Naive thymus-derived CD4-positive, alpha-beta T cell (primary cell): ENCODE results near the gene S100A14. TPM values are rescaled to one million over a fixed set of nuclear protein-coding genes. Genes with fewer than 3 reads are reported as not detected.

Experiments
- ATAC-seq: fragments of 150-1000 bp; cut with Tn5 transposase; 2 replicates; pipeline ENCODE4 v1.10.0; 2021; ENCODE audit warnings: mild to moderate bottlenecking, moderate library complexity
- CTCF ChIA-PET: fragments of 350-600 bp; sonication (Branson Sonifier 250); formaldehyde crosslinking; loops from one replicate; lab custom pipeline; 2021; ENCODE audit warnings: antibody characterized with exemption; lab: Charles Lee
- POLR2A ChIA-PET: fragments of 350-600 bp; sonication (Branson Sonifier 250); formaldehyde crosslinking; loops from one replicate; lab custom pipeline; 2021; ENCODE audit warnings: antibody characterized with exemption, inconsistent platforms; lab: Charles Lee
- DNase-seq, 9 donors: peaks; one replicate each; pipeline versions ENCODE4 v3.0.0 to v3.0.0-alpha.2; 2020 to 2022; ENCODE audit warnings: mixed read lengths in 1 of 9
- H3K27ac ChIP-seq: one replicate; pipeline ENCODE4 v1.7.0; 2013; ENCODE audit warnings: mild to moderate bottlenecking, low read depth, low read length, moderate library complexity
- H3K27me3 ChIP-seq, 2 donors: one replicate each; pipeline ENCODE4 v1.7.0; 2013; ENCODE audit warnings: low read length in 2 of 2, mild to moderate bottlenecking in 2 of 2, moderate library complexity in 2 of 2; ENCODE audit not compliant: control insufficient read depth in 2 of 2, insufficient read depth in 2 of 2
- H3K36me3 ChIP-seq, 3 experiments: 1 replicate in 2 of 3; 2 replicates in 1 of 3; pipeline ENCODE4 v1.7.0; 2013; ENCODE audit warnings: low read length in 3 of 3, mild to moderate bottlenecking in 3 of 3, moderate library complexity in 1 of 3; ENCODE audit not compliant: insufficient read depth in 3 of 3, control insufficient read depth in 2 of 3
- H3K4me1 ChIP-seq, 2 donors: one replicate each; pipeline ENCODE4 v1.7.0; 2013; ENCODE audit warnings: low read length in 2 of 2, mild to moderate bottlenecking in 2 of 2, moderate library complexity in 1 of 2; ENCODE audit not compliant: control insufficient read depth in 2 of 2, insufficient read depth in 2 of 2
- H3K4me3 ChIP-seq: 2 replicates; pipeline ENCODE4 v1.7.0; 2013; ENCODE audit warnings: mild to moderate bottlenecking, low read length
- H3K9me3 ChIP-seq, 3 experiments: 1 replicate in 2 of 3; 2 replicates in 1 of 3; pipeline ENCODE4 v1.7.0; 2013; ENCODE audit warnings: low read length in 3 of 3; ENCODE audit not compliant: control insufficient read depth in 2 of 3
- H3K27ac Mint-ChIP-seq, 9 donors: one replicate each; pipeline ENCODE4 v1.8.0; 2020 to 2022; ENCODE audit warnings: mixed read lengths in 9 of 9, mild to moderate bottlenecking in 8 of 9, moderate library complexity in 5 of 9, inconsistent platforms in 2 of 9
- H3K27me3 Mint-ChIP-seq, 5 donors: one replicate each; pipeline ENCODE4 v1.8.0; 2021 to 2022; ENCODE audit warnings: mixed read lengths in 5 of 5, mild to moderate bottlenecking in 1 of 5
- H3K36me3 Mint-ChIP-seq, 5 donors: one replicate each; pipeline ENCODE4 v1.8.0; 2020 to 2022; ENCODE audit warnings: mixed read lengths in 5 of 5, mild to moderate bottlenecking in 3 of 5, inconsistent platforms in 1 of 5
- H3K4me1 Mint-ChIP-seq, 7 donors: one replicate each; pipeline ENCODE4 v1.8.0; 2020 to 2022; ENCODE audit warnings: mixed read lengths in 7 of 7, mild to moderate bottlenecking in 3 of 7, inconsistent platforms in 1 of 7
- H3K4me3 Mint-ChIP-seq, 10 donors: one replicate each; pipeline ENCODE4 v1.8.0; 2020 to 2022; ENCODE audit warnings: mild to moderate bottlenecking in 10 of 10, mixed read lengths in 10 of 10, moderate library complexity in 6 of 10, inconsistent platforms in 2 of 10
- H3K9me3 Mint-ChIP-seq, 11 donors: one replicate each; pipeline ENCODE4 v1.8.0; 2020 to 2022; ENCODE audit warnings: mixed read lengths in 11 of 11, mild to moderate bottlenecking in 4 of 11, inconsistent platforms in 1 of 11, moderate library complexity in 1 of 11
- intact Hi-C, 2 donors: fragments of 100-400 bp; cut with micrococcal nuclease; formaldehyde crosslinking; loops; one replicate each; pipeline ENCODE4 v1.15.1; 2023
- polyA plus RNA-seq, 2 donors: library from polyadenylated mRNA; unstranded; fragments of 300-500 nt; fragmentation: Illumina TruSeq; gene quantifications; one replicate each; pipeline ENCODE4 v1.2.3, GENCODE V29; 2021
- total RNA-seq, 6 experiments: library from RNA in 5 of 6; stranded (reverse) in 5 of 6; gene quantifications; 1 replicate in 5 of 6; 2 replicates in 1 of 6; pipeline ENCODE4 v1.2.3 and lab custom pipeline; 2021 to 2026

The S100A14 gene
- total and polyA plus RNA-seq, 7 experiments from 2014 or later = not detected

DNA sequence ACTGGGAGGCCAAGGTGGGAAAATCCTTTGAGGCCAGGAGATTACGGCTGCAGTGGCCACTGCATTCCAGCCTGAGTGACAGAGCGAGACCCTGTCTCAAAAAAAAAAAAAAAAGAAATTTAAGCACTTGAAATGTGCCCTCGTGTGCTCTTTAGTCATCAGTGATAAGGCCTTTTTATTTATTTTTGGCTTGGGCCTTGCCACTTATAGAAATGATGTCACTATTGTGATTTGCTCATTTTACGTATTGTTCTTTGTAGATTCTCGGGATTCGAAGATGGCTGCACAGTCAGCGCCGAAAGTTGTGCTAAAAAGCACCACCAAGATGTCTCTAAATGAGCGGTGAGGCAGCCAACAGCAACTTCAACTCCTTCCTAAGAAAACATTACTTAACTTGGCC lies 20.2 kb upstream of the S100A14 start:
- Histone ChIP-seq H3K4me1 (peaks cover 11 to 25% of the 10 kb centered on the region in 2 donors), H3K27me3 (no peaks in the 10 kb centered on the region), H3K4me3 (no peak overlapping the region), H3K36me3 (peaks cover 12 to 64% (median 28%) of the 10 kb centered on the region in 3 experiments), H3K9me3 (no peaks in the 10 kb centered on the region), H3K27ac (peak overlapping the region; percentile 66)
- H3K9me3 Mint-ChIP-seq = peaks cover 0 to 4% (median 0%) of the 10 kb centered on the region in 11 donors
- H3K27me3 Mint-ChIP-seq = peaks cover 0 to 3% (median 0%) of the 10 kb centered on the region in 5 donors
- ATAC-seq = no peak
- POLR2A ChIA-PET = interaction anchor here (0.6 to 1.2 kb wide), 2 partner anchors 16 to 103 kb away, joined by 3 to 6 read pairs; no protein-coding TSS in a partner anchor
- peak overlapping the region in 5 of 9 donors; percentile 45 to 100 (median 79) for H3K27ac Mint-ChIP-seq
- DNase-seq = no peak
- H3K36me3 Mint-ChIP-seq = peaks cover 8 to 26% (median 18%) of the 10 kb centered on the region in 5 donors
- CTCF ChIA-PET = no interaction called here
- H3K4me1 Mint-ChIP-seq = peaks cover 32 to 65% (median 49%) of the 10 kb centered on the region in 7 donors
- H3K4me3 Mint-ChIP-seq = peak overlapping the region in 8 of 10 donors; percentile 67 to 100 (median 100)
- intact Hi-C loops = loop anchor here in 1 of 2 donors (10.0 kb wide), 1 partner anchor 282 kb away; the partner anchor contains the start of gene S100A9

DNA sequence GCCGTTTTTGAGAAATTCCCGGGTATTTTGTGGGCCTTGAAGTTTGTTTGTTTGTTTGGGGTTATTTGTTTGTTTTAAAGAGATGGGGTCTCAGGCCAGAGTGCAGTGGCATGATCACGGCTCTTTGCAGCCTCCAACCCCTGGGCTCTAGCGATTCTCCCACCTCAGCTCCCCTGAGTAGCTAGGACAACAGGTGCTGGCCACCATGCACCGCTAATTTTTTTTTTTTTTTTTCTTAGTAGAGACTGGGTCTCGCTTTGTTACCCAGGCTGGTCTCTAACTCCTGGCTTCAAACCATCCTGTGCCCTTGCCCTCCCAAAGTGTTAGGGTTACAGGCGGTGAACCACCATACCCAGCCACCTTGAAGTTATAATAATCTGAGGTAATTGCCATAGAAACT lies 19.7 kb upstream of the S100A14 start:
- Mint-ChIP-seq H3K4me3 (peak overlapping the region; percentile 77 to 100 (median 98)), H3K9me3 (peaks cover 0 to 4% (median 0%) of the 10 kb centered on the region in 11 donors), H3K36me3 (peaks cover 8 to 22% (median 15%) of the 10 kb centered on the region in 5 donors), H3K27me3 (peaks cover 0 to 3% (median 0%) of the 10 kb centered on the region in 5 donors), H3K27ac (peak overlapping the region in 8 of 9 donors; percentile 29 to 100 (median 73)), H3K4me1 (peaks cover 29 to 60% (median 44%) of the 10 kb centered on the region in 7 donors)
- peaks cover 8 to 59% (median 24%) of the 10 kb centered on the region in 3 experiments for H3K36me3 ChIP-seq
- ATAC-seq (no peak), DNase-seq (no peak)
- intact Hi-C loops = loop anchor here in 1 of 2 donors (2.0 to 10.0 kb wide), 2 partner anchors 91 to 281 kb away; partner anchors contain the start of gene S100A9
- H3K9me3 ChIP-seq = no peaks in the 10 kb centered on the region
- ChIA-PET CTCF (interaction anchor here (0.6 kb wide), 1 partner anchor 300 kb away, joined by 3 read pairs; no protein-coding TSS in a partner anchor), POLR2A (interaction anchor here (0.5 to 3.5 kb wide), 5 partner anchors 12 to 646 kb away, joined by 3 to 99 read pairs (median 6); partner anchors contain the start of gene ILF2)
- peaks cover 11 to 25% of the 10 kb centered on the region in 2 donors for H3K4me1 ChIP-seq
- no peaks in the 10 kb centered on the region for H3K27me3 ChIP-seq
- H3K4me3 ChIP-seq = peak overlapping the region; percentile 12
- H3K27ac ChIP-seq = peak overlapping the region; percentile 66

GRCh38 chr1:153633754-153634665 lies 17.9 kb upstream of the S100A14 start, which contains the start of gene CHTOP:
TSS of gene CHTOP (plus strand) at chr1:153634066. CDS start at chr1:153636589, 2,523 bp downstream.
- H3K4me1 ChIP-seq = peaks cover 11 to 25% of the 10 kb centered on the region in 2 donors
- Mint-ChIP-seq H3K4me3 (peak within 1 kb of the TSS; percentile 97 to 100 (median 99)), H3K27ac (peak within 1 kb of the TSS; percentile 98 to 100 (median 100)), H3K27me3 (peaks cover 0 to 3% (median 0%) of the 10 kb centered on the region in 5 donors), H3K36me3 (peaks cover 8 to 22% (median 15%) of the 10 kb centered on the region in 5 donors), H3K9me3 (peaks cover 0 to 4% (median 0%) of the 10 kb centered on the region in 11 donors), H3K4me1 (peaks cover 30 to 52% (median 41%) of the 10 kb centered on the region in 7 donors)
- DNase-seq = peak; percentile 96 to 99 (median 96)
- H3K27me3 ChIP-seq = no peaks in the 10 kb centered on the region
- POLR2A ChIA-PET = interaction anchor here (0.6 to 3.5 kb wide), 20 partner anchors 14 to 585 kb away, joined by 3 to 99 read pairs (median 5); partner anchors contain the start of genes ILF2, INTS3, JTB and RPS27
- intact Hi-C loops = loop anchor here (1.0 to 10.0 kb wide), 11 partner anchors 24 to 586 kb away; partner anchors contain the start of genes S100A4 (in 2 of the 2), SNAPIN (in 2 of the 2), GATAD2B (in 1 of the 2) and RPS27 (in 1 of the 2)
- CTCF ChIA-PET = interaction anchor here (0.9 to 1.6 kb wide), 3 partner anchors 14 to 124 kb away, joined by 3 to 4 read pairs (median 3); no protein-coding TSS in a partner anchor
- no peaks in the 10 kb centered on the region for H3K9me3 ChIP-seq
- peak within 1 kb of the TSS; percentile 99 for H3K4me3 ChIP-seq
- ATAC-seq = peak; percentile 95
- peak within 1 kb of the TSS; percentile 98 for H3K27ac ChIP-seq
- peaks cover 0 to 40% (median 18%) of the 10 kb centered on the region in 3 experiments for H3K36me3 ChIP-seq

- H3K4me3 Mint-ChIP-seq = peak overlapping the region; percentile 97 to 100 (median 99)
- no peaks in the 10 kb centered on the region for H3K9me3 ChIP-seq
- peak overlapping the region; percentile 99 for H3K4me3 ChIP-seq
- H3K36me3 Mint-ChIP-seq = peaks cover 8 to 22% (median 15%) of the 10 kb centered on the region in 5 donors
- no peak for DNase-seq
- no peak for ATAC-seq
- H3K27me3 ChIP-seq = no peaks in the 10 kb centered on the region
- H3K27me3 Mint-ChIP-seq = peaks cover 0 to 3% (median 0%) of the 10 kb centered on the region in 5 donors
- H3K27ac ChIP-seq = peak overlapping the region; percentile 98
- peaks cover 0 to 33% (median 15%) of the 10 kb centered on the region in 3 experiments for H3K36me3 ChIP-seq
- H3K9me3 Mint-ChIP-seq = peaks cover 0 to 4% (median 0%) of the 10 kb centered on the region in 11 donors
- peaks cover 26 to 50% (median 41%) of the 10 kb centered on the region in 7 donors for H3K4me1 Mint-ChIP-seq
- POLR2A ChIA-PET = interaction anchor here (0.6 to 3.5 kb wide), 19 partner anchors 14 to 586 kb away, joined by 3 to 99 read pairs (median 5); partner anchors contain the start of genes ILF2, INTS3, JTB and RPS27
- peak overlapping the region; percentile 98 to 100 (median 100) for H3K27ac Mint-ChIP-seq
- intact Hi-C loops = loop anchor here (1.0 to 10.0 kb wide), 8 partner anchors 25 to 357 kb away; partner anchors contain the start of genes S100A4 (in 2 of the 2), GATAD2B (in 1 of the 2), RPS27 (in 1 of the 2) and S100A9 (in 1 of the 2)
- CTCF ChIA-PET = interaction anchor here (0.9 to 1.6 kb wide), 2 partner anchors 26 to 123 kb away, joined by 3 to 4 read pairs; no protein-coding TSS in a partner anchor
- H3K4me1 ChIP-seq = peaks cover 11 to 25% of the 10 kb centered on the region in 2 donors
Measured at GRCh38 chr1:153633161-153633753, 17.1 kb upstream of the S100A14 start.

GRCh38 chr1:153631047-153632022 lies 15.2 kb upstream of the S100A14 start:
- Mint-ChIP-seq H3K4me1 (peaks cover 13 to 33% (median 27%) of the 10 kb centered on the region in 7 donors), H3K36me3 (peaks cover under 1 to 11% (median 4%) of the 10 kb centered on the region in 5 donors), H3K4me3 (no peak overlapping the region), H3K9me3 (peaks cover 0 to 4% (median 0%) of the 10 kb centered on the region in 11 donors), H3K27me3 (peaks cover 0 to 9% (median 3%) of the 10 kb centered on the region in 5 donors), H3K27ac (peak overlapping the region in 4 of 9 donors; percentile 6 to 23 (median 20))
- Histone ChIP-seq H3K9me3 (no peaks in the 10 kb centered on the region), H3K36me3 (peaks cover 0 to 14% (median 0%) of the 10 kb centered on the region in 3 experiments), H3K4me3 (no peak overlapping the region), H3K27me3 (peaks cover 0 to 2% of the 10 kb centered on the region in 2 donors), H3K27ac (no peak overlapping the region), H3K4me1 (peaks cover 11% of the 10 kb centered on the region in 2 donors)
- intact Hi-C loops = loop anchor here (2.0 to 10.0 kb wide), 5 partner anchors 87 to 291 kb away; partner anchors contain the start of genes S100A4 (in 2 of the 2), GATAD2B (in 1 of the 2) and S100A9 (in 1 of the 2)
- DNase-seq (no peak), ATAC-seq (no peak)
- ChIA-PET CTCF (interaction anchor here (0.7 to 0.8 kb wide), 2 partner anchors 9 to 121 kb away, joined by 3 read pairs; no protein-coding TSS in a partner anchor), POLR2A (interaction anchor here (0.6 kb wide), 1 partner anchor 153 kb away, joined by 7 read pairs; no protein-coding TSS in a partner anchor)
